HepG2 (cell line): ENCODE results near the gene RBM28. TPM values are rescaled to one million over a fixed set of nuclear protein-coding genes. Genes with fewer than 3 reads are reported as not detected.

Experiments used
- ATAC-seq: fragments of 200-7000 bp; cut with Tn5 transposase; 3 replicates; pipeline ENCODE4 v1.9.1; 2020; ENCODE audit warnings: mild to moderate bottlenecking, moderate library complexity
- BruUV-seq: library from RNA; stranded (reverse); fragments of 400-500 nt; replicated peaks from 2 replicates; lab custom pipeline; 2021; lab: Mats Ljungman, UMichigan
- CTCF ChIA-PET: fragments of 300-600 bp; formaldehyde crosslinking; extraction: SDS; loops from one replicate; lab custom pipeline; 2021; ENCODE audit warnings: low total read pairs, inconsistent platforms, low intra/inter-chr PET ratio; lab: Yijun Ruan, JAX
- POLR2A ChIA-PET: fragments of 350-600 bp; sonication (Branson Sonifier 250); formaldehyde crosslinking; loops from one replicate; lab custom pipeline; 2020; ENCODE audit warnings: antibody characterized with exemption, inconsistent platforms; lab: Yijun Ruan, JAX
- DNase-seq: peaks from one replicate; pipeline ENCODE4 v3.0.0-alpha.2; 2015; ENCODE audit warnings: low spot score
- FAIRE-seq: peaks from 3 replicates; lab custom pipeline; 2011; peaks lifted over from hg19 to GRCh38; lab: Jason Lieb, UNC
- H2AFZ ChIP-seq: one replicate; pipeline ENCODE4 v1.6.1; 2011; ENCODE audit warnings: low read length, inconsistent platforms
- H3K27ac ChIP-seq: fragments of 300-600 bp; 3 replicates; pipeline ENCODE4 v1.8.0; 2011; ENCODE audit warnings: mixed run types, mild to moderate bottlenecking, mixed read lengths, low read length, inconsistent platforms; ENCODE audit not compliant: insufficient read depth; ENCODE audit errors: extremely low read length
- H3K27me3 ChIP-seq, 2 experiments: fragments of 200-600 bp in 1 of 2; 2 replicates in 1 of 2; 3 replicates in 1 of 2; pipeline versions ENCODE4 v1.6.0 to v1.8.0; 2011; ENCODE audit warnings: low read length in 2 of 2, mild to moderate bottlenecking in 2 of 2, moderate library complexity in 2 of 2, inconsistent platforms in 1 of 2; ENCODE audit not compliant: insufficient read depth in 2 of 2, control insufficient read depth in 1 of 2
- H3K36me3 ChIP-seq, 2 experiments: fragments of 200-600 bp in 1 of 2; replicated peaks in 1 of 2; 2 replicates in 1 of 2; 3 replicates in 1 of 2; pipeline versions ENCODE4 v1.5.1 to v1.8.0; 2011; ENCODE audit warnings: low read length in 2 of 2, inconsistent platforms in 1 of 2; ENCODE audit not compliant: insufficient read depth in 2 of 2, control insufficient read depth in 1 of 2
- H3K4me1 ChIP-seq: 2 replicates; pipeline ENCODE4 v1.5.1; 2012; ENCODE audit warnings: low read length, inconsistent platforms; ENCODE audit not compliant: insufficient read depth
- H3K4me2 ChIP-seq: 2 replicates; pipeline ENCODE4 v1.6.0; 2011; ENCODE audit warnings: low read depth, low read length, inconsistent platforms
- H3K4me3 ChIP-seq, 3 experiments: fragments of 200-600 bp in 1 of 3; sonication (generic), shearing (Covaris generic) in 1 of 3; replicated peaks in 1 of 3; 2 replicates each; pipeline ENCODE4 v1.5.1; 2011 to 2016; ENCODE audit warnings: low read length in 3 of 3, inconsistent platforms in 2 of 3, low read depth in 2 of 3, mild to moderate bottlenecking in 2 of 3, control low read depth in 1 of 3, mixed read lengths in 1 of 3; ENCODE audit not compliant: insufficient read depth in 1 of 3
- H3K79me2 ChIP-seq: one replicate; pipeline ENCODE4 v1.6.1; 2011; ENCODE audit warnings: low read length, inconsistent platforms; ENCODE audit not compliant: insufficient read depth
- H3K9ac ChIP-seq: 2 replicates; pipeline ENCODE4 v1.6.0; 2011; ENCODE audit warnings: mild to moderate bottlenecking, low read depth, low read length, inconsistent platforms; ENCODE audit not compliant: insufficient read depth
- H3K9me3 ChIP-seq: 2 replicates; pipeline ENCODE4 v1.5.1; 2012; ENCODE audit warnings: mild to moderate bottlenecking, low read length
- H4K20me1 ChIP-seq: 2 replicates; pipeline ENCODE4 v1.6.0; 2011; ENCODE audit warnings: inconsistent platforms, mild to moderate bottlenecking, low read length, moderate library complexity; ENCODE audit not compliant: insufficient read depth
- DBP ChIP-seq: sonication (generic); formaldehyde crosslinking; IDR thresholded peaks from 2 replicates; pipeline ENCODE4 v1.4.0; 2020; ENCODE audit warnings: missing genetic modification reagents; ENCODE audit errors: not compliant biosample characterization
- HINFP ChIP-seq: sonication (generic); formaldehyde crosslinking; IDR thresholded peaks from 2 replicates; pipeline ENCODE4 v1.4.0; 2020; ENCODE audit warnings: low read depth, mild to moderate bottlenecking, missing genetic modification reagents
- KMT2B ChIP-seq: IDR thresholded peaks from 2 replicates; pipeline ENCODE4 v1.6.1; 2016; ENCODE audit warnings: missing genetic modification reagents, missing compliant biosample characterization
- MAFF ChIP-seq: IDR thresholded peaks from 2 replicates; pipeline ENCODE4 v1.6.1; 2011; ENCODE audit warnings: low read depth, low read length, improper control_type of control experiment
- MAFK ChIP-seq, 2 experiments: IDR thresholded peaks in 1 of 2; conservative IDR thresholded peaks in 1 of 2; 2 replicates each; pipeline ENCODE4 v1.6.1; 2011; ENCODE audit warnings: improper control_type of control experiment in 2 of 2, low read length in 2 of 2
- RAD21 ChIP-seq: fragments of 450-650 bp; formaldehyde crosslinking; IDR thresholded peaks from 2 replicates; pipeline ENCODE4 v1.5.0; 2020; ENCODE audit warnings: mild to moderate bottlenecking
- ZBTB14 ChIP-seq: sonication (generic); formaldehyde crosslinking; IDR thresholded peaks from 2 replicates; pipeline ENCODE4 v1.4.0; 2020; ENCODE audit warnings: missing genetic modification reagents
- ZFX ChIP-seq: sonication (generic); formaldehyde crosslinking; IDR thresholded peaks from 2 replicates; pipeline ENCODE4 v1.4.0; 2020; ENCODE audit warnings: mild to moderate bottlenecking, low read depth, missing genetic modification reagents, moderate library complexity
- ZNF30 ChIP-seq: sonication (generic); formaldehyde crosslinking; IDR thresholded peaks from 2 replicates; pipeline ENCODE4 v1.5.0; 2020; ENCODE audit warnings: mild to moderate bottlenecking, missing genetic modification reagents
- ZNF597 ChIP-seq: sonication (generic); formaldehyde crosslinking; IDR thresholded peaks from 2 replicates; pipeline ENCODE4 v1.5.0; 2020; ENCODE audit warnings: missing genetic modification reagents
- ZNF660 ChIP-seq: sonication (generic); formaldehyde crosslinking; IDR thresholded peaks from 2 replicates; pipeline ENCODE4 v1.5.1; 2020; ENCODE audit warnings: mild to moderate bottlenecking, low read depth, missing genetic modification reagents, borderline replicate concordance
- ZNF792 ChIP-seq: IDR thresholded peaks from 2 replicates; pipeline ENCODE4 v1.6.1; 2016
- WGBS: methylation state at CpG from one replicate; pipeline ENCODE4 v1.1.6; 2017; ENCODE audit warnings: low lambda C conversion rate; 5-methylcytosine and 5-hydroxymethylcytosine counted together
- in situ Hi-C: cut with HindIII; loops from 2 replicates; pipeline ENCODE4 v1.10.0; 2017; ENCODE audit warnings: low pct_unique_long_range_greater_than_20kb; ENCODE audit not compliant: extremely low pct_ligation_motif_present
- intact Hi-C: fragments of 100-400 bp; cut with micrococcal nuclease; formaldehyde crosslinking; loops from one replicate; pipeline ENCODE4 v1.10.0; 2022; ENCODE audit not compliant: unreplicated experiment
- polyA plus RNA-seq, 8 experiments: library from polyadenylated mRNA; depleted of rRNA in 3 of 8; stranded (reverse) in 7 of 8; unstranded in 1 of 8; fragments of >200 nt; fragmentation: Illumina TruSeq in 4 of 8; extraction: Trizol in 4 of 8; gene quantifications; 2 replicates each; pipeline versions ENCODE4 v1.2.1 to v1.2.3, GENCODE V29; 2011 to 2016; ENCODE audit warnings: low read depth in 4 of 8, missing spikeins in 1 of 8, mixed read lengths in 1 of 8; ENCODE audit not compliant: insufficient read depth in 1 of 8
- total RNA-seq, 5 experiments: library from RNA; depleted of rRNA; stranded (reverse); fragments of >200 nt; fragmentation: Illumina TruSeq; extraction: Trizol; gene quantifications; 2 replicates each; pipeline ENCODE4 v1.2.3, GENCODE V29; 2016; ENCODE audit warnings: low read depth in 1 of 5

Gene RBM28
- total and polyA plus RNA-seq, 2 of the 13 experiments (the other 11 are each of a cell fraction or from before 2014, with no cell fraction given): 20.5 to 49.0 TPM

- Histone ChIP-seq H3K9ac (no peak overlapping the region), H4K20me1 (no peaks in the 10 kb centered on the region), H3K9me3 (no peaks in the 10 kb centered on the region), H3K27me3 (no peaks in the 10 kb centered on the region), H3K4me2 (no peak overlapping the region), H3K4me1 (peaks cover 28% of the 10 kb centered on the region), H3K36me3 (no peaks in the 10 kb centered on the region), H3K27ac (no peak overlapping the region), H3K79me2 (no peaks in the 10 kb centered on the region), H3K4me3 (no peak overlapping the region), H2AFZ (no peak overlapping the region)
- in situ Hi-C loops (no loop called here), intact Hi-C loops (no loop called here)
- POLR2A ChIA-PET: no interaction called here
- ATAC-seq (no peak), FAIRE-seq (no peak), DNase-seq (no peak)
- BruUV-seq: no TSS peak
- CTCF ChIA-PET: no interaction called here
- WGBS: 81% methylated on average over 26 of the region's 30 CpGs
- no peak for TF ChIP-seq ZNF792 (CRISPR knock-in tag)
- no peak for TF ChIP-seq RAD21 (CRISPR knock-in tag)
- no peak for TF ChIP-seq KMT2B (CRISPR knock-in tag)
- TF ChIP-seq MAFK (conservative IDR thresholded peaks at IDR 0.05 in 1 of 2, IDR thresholded peaks at IDR 0.05 in 1 of 2; ENCODE audit: low read length in 2 of 2): peak in 1 of 2 experiments; percentile 38; a peak in 2 of 4 replicates
- TF ChIP-seq MAFF: 0 out of 2 replicates have a peak, but pooled peaks have one; percentile 5
- TF ChIP-seq DBP: no peak
- no peak for TF ChIP-seq ZNF597
These were observed 71.7 kb downstream of the RBM28 start for GRCh38 chr7:128271942-128272481.

- no peak overlapping the region for H3K4me3 ChIP-seq
- no peaks in the 10 kb centered on the region for H3K9me3 ChIP-seq
- H3K36me3 ChIP-seq: no peaks in the 10 kb centered on the region
- FAIRE-seq (no peak), ATAC-seq (no peak), DNase-seq (no peak)
- no peak overlapping the region for H3K9ac ChIP-seq
- H3K4me1 ChIP-seq: peaks cover 33% of the 10 kb centered on the region
- H3K27ac ChIP-seq: no peak overlapping the region
- POLR2A ChIA-PET: no interaction called here
- CTCF ChIA-PET: no interaction called here
- H4K20me1 ChIP-seq: no peaks in the 10 kb centered on the region
- BruUV-seq: no TSS peak
- WGBS: 78% methylated on average over 16 of the region's 37 CpGs
- H3K4me2 ChIP-seq: no peak overlapping the region
- no peak overlapping the region for H2AFZ ChIP-seq
- intact Hi-C loops (no loop called here), in situ Hi-C loops (no loop called here)
- no peaks in the 10 kb centered on the region for H3K27me3 ChIP-seq
- H3K79me2 ChIP-seq: no peaks in the 10 kb centered on the region
- TF ChIP-seq ZFX (CRISPR knock-in tag) (no peak), ZNF660 (CRISPR knock-in tag) (no peak), ZNF597 (no peak), ZBTB14 (no peak), ZNF30 (no peak), KMT2B (CRISPR knock-in tag) (no peak), HINFP (CRISPR knock-in tag) (no peak)
These were observed 72.2 kb downstream of the RBM28 start for GRCh38 chr7:128271471-128271941.
